ENCODE results near the gene CYTL1. TPM values are rescaled to one million over a fixed set of nuclear protein-coding genes. Genes with fewer than 3 reads are reported as not detected.

Gene CYTL1
- total RNA-seq, 2 experiments from 2014 or later = not detected

DNA sequence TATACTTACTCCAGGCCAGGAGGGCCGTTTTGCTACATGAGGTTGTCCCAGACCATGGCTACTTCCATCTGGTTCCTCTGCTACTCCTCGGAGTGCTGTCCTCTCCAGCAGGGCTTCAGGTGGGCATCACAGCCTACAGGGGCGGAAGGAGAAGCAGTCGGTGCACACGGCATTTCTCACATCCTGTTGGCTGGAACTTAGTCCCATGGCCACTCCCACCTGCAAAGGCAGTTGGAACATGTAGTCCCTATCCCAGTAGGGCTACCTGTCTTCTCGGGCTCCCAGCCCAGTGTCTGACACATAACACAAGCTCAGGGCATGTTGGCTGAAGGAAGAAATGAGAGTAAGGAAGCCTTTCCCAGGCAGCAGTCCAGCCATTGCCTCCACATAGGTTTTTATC lies 24.3 kb upstream of the CYTL1 start:
- Mint-ChIP-seq H3K27me3 (peaks cover 9% of the 10 kb centered on the region), H3K4me3 (no peak overlapping the region), H3K36me3 (no peaks in the 10 kb centered on the region), H3K9me3 (ENCODE audit: low read depth) (no peaks in the 10 kb centered on the region), H3K27ac (no peak overlapping the region), H3K4me1 (no peaks in the 10 kb centered on the region)
- CTCF ChIA-PET = no interaction called here
- no peak for ATAC-seq
- DNase-seq = no peak

DNA sequence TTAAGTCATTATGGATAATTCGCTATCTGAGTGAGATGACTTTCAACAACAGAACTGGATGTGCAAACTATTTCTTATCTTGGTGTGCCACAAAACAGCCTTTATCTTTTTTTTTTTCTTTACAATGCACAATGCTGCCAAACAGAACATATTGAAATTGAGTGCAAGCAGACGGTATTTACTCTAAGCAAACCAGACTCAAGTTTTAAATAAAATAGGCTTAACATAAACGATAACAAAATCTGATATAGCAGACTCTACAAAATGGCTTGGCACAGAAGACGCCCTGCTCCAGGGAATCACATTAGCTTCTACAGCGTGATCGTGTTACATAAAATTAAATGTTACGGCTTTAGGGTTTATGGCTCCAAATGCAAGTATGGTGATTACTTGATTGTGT lies 22.4 kb upstream of the CYTL1 start:
- no peaks in the 10 kb centered on the region for H3K9me3 Mint-ChIP-seq (ENCODE audit: low read depth)
- CTCF ChIA-PET = no interaction called here
- DNase-seq (no peak), ATAC-seq (no peak)
- H3K4me3 Mint-ChIP-seq = no peak overlapping the region
- H3K4me1 Mint-ChIP-seq = no peaks in the 10 kb centered on the region
- H3K36me3 Mint-ChIP-seq = no peaks in the 10 kb centered on the region
- H3K27ac Mint-ChIP-seq = no peak overlapping the region
- H3K27me3 Mint-ChIP-seq = peaks cover 4% of the 10 kb centered on the region

DNA sequence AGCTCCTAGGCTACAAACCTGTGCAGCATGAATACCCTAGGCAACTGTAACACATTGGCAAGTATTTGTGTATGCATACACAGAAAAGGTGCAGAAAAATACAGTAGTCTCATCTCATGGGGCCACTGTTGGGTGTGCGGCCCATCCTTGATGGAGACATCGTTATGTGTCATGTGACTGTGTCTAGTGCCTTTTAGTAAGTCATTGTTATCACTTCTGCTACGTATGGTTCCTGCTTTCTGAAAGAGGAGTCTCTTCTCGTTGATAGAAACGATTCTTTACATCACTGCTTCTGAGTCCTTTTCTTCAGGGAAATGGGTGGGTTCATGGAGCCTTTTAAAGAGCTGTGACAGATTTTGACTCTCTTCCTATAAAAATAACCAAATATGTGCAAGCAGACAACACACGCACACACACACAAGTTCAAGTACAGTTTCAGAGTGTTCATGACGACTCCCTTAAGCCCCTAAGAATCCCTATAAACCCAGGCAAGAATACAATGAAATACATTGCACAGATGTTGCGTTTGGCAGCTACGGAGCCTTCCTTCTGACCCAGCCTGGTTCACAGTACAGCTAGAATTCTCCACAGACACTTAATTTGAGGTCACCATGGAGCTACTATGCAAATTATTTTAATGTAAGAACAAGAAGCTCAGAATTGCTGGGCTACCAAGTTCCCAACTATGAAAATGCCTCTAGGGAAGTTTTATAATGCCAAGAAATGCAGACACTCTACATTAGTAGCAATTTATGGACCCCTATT lies 21.8 kb upstream of the CYTL1 start:
- Mint-ChIP-seq H3K4me3 (no peak overlapping the region), H3K4me1 (no peaks in the 10 kb centered on the region), H3K27ac (no peak overlapping the region), H3K27me3 (peaks cover under 1% of the 10 kb centered on the region), H3K9me3 (ENCODE audit: low read depth) (no peaks in the 10 kb centered on the region), H3K36me3 (no peaks in the 10 kb centered on the region)
- DNase-seq (no peak), ATAC-seq (no peak)
- CTCF ChIA-PET = no interaction called here

DNA sequence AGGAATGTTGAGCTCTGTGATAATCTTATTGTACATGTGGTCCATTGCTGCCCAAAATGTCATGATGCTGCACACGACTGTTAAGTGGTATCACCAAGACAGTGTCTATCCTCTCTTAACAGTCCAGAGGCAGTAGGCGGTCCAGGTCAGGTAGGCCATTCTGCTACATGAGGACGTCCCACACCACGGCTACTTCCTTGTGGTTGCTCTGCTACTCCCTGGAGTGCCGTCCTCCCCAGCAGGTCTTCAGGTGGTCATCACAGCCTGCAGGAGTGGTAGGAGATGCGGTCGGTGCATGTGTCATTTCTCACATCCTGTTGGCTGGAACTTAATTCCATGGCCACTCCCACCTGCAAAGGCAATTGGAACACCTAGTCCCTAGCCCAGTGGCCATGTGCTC lies 20.5 kb upstream of the CYTL1 start:
- ATAC-seq (no peak), DNase-seq (no peak)
- CTCF ChIA-PET = no interaction called here
- Mint-ChIP-seq H3K27me3 (no peaks in the 10 kb centered on the region), H3K27ac (no peak overlapping the region), H3K36me3 (no peaks in the 10 kb centered on the region), H3K4me1 (no peaks in the 10 kb centered on the region), H3K4me3 (no peak overlapping the region), H3K9me3 (ENCODE audit: low read depth) (no peaks in the 10 kb centered on the region)

DNA sequence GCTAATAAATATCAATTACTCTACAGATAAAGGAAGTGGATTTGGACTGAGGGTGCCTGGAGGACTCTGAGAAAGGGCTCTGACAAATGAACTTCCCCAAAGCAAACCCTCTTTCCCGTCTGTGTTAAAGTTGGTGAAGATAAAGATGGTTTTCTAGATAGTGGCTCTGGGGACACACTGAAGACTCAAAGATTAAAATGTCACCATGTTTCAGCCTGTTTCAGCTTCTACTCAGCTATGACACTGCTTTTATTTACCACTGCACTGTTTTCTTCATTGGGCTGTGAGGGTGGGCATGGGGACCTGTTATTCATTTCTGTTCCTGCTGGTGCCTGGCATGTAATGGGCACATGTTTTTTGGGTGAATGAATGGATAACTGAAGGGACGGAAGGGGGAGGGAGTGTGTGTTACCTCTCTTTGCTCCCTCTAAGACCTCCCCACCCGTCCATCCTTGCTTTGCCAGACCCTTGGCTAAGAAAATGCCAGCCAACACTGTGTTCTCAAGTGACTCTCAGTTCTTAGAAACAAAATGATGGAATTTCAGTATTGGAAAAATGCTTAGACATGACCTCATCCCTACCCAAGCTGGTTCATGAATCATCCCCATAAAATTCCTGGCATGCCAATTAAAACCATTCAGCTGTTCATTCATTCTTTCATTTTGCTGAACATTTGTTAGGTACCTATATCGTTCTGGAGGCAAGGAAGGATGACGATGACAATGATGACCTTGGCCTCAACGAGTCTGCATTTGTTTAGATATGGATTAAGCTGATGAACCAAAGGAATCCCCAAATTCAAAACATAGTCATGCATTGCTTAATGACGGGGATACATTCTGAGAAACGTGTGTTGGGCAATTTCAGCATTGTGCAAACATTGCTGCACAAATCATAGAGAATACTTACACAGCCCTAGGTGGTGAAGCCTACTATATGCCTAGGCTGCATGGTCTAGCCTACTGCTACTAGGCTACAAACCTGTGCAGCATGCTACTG lies 18.6 kb upstream of the CYTL1 start:
- ATAC-seq = no peak
- no peak overlapping the region for H3K27ac Mint-ChIP-seq
- no peaks in the 10 kb centered on the region for H3K36me3 Mint-ChIP-seq
- H3K4me3 Mint-ChIP-seq = no peak overlapping the region
- no peaks in the 10 kb centered on the region for H3K9me3 Mint-ChIP-seq (ENCODE audit: low read depth)
- no peak for DNase-seq
- H3K4me1 Mint-ChIP-seq = peaks cover 5% of the 10 kb centered on the region
- CTCF ChIA-PET = interaction anchor here (0.6 kb wide), 1 partner anchor 1710 kb away, joined by 3 read pairs; no protein-coding TSS in a partner anchor
- no peaks in the 10 kb centered on the region for H3K27me3 Mint-ChIP-seq

DNA sequence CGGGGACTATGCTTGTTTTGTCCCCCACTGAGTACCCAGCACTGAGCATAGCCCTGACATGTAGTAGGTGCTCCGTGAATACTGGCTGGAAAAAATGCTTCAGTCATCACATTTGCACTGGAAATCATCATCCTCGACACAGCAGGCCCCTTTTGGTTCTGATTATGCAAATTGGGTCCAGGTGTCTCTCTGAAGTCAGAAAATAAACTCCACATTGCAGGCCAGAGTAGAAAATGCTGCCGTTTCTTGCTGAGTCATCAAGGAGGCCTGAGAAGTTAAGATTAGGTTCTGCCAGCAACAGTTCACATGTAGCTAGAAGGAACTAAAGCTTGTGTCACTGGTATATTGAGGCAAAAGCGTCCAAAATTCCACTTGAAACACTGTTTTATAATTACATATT lies 17.0 kb upstream of the CYTL1 start:
- Mint-ChIP-seq H3K27me3 (no peaks in the 10 kb centered on the region), H3K4me3 (no peak overlapping the region), H3K9me3 (ENCODE audit: low read depth) (no peaks in the 10 kb centered on the region), H3K4me1 (peaks cover 5% of the 10 kb centered on the region), H3K36me3 (no peaks in the 10 kb centered on the region), H3K27ac (no peak overlapping the region)
- ATAC-seq (no peak), DNase-seq (no peak)
- CTCF ChIA-PET = no interaction called here

DNA sequence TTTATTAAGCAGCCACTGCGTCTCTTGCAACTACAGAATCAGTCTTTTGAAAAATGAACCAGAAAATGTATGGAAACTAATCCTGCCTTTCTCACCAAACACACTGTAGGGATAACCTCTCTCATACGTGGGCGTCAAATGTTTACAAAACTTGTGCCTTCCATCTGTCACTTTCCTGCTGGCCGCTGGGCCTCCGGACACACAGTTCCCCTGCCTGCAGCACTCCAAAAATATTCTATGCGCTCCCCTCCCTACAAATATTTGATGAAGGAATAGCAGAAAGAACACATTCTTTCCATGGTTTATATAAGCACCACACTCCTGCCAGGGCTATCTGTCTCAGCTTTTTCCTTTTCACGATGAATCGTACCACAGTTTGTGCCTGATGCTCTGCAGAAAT lies 14.9 kb upstream of the CYTL1 start:
- DNase-seq = no peak
- CTCF ChIA-PET = no interaction called here
- H3K4me3 Mint-ChIP-seq = no peak overlapping the region
- no peaks in the 10 kb centered on the region for H3K9me3 Mint-ChIP-seq (ENCODE audit: low read depth)
- H3K27me3 Mint-ChIP-seq = no peaks in the 10 kb centered on the region
- H3K27ac Mint-ChIP-seq = no peak overlapping the region
- peaks cover 5% of the 10 kb centered on the region for H3K4me1 Mint-ChIP-seq
- H3K36me3 Mint-ChIP-seq = no peaks in the 10 kb centered on the region
- no peak for ATAC-seq

DNA sequence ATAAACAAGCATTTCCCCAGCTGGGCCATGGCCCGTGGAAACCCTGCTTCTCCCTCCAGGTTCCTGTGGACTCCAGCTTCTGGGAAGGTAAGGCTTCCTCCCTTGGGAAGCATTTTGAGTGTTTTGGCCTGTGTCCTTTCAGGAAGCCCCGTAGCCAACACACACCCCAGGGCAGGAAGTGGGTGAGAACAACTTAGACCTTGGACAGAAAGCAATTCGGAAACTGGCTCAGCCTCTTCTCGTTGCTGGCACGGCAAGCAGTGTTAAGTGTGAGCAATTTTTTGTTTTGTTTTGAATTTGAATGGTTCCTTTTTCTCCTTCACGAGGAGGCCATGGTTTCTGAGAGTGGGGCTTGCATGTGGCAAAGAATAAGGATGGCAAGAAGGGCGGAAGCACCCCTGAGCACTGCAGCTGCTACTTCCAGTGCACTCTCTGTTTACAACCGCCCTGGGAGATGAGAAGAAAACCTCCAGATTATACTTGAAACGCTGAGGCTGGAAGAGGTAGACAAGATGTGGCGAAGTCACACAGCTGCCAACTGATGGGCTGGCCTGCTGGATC lies 14.1 kb upstream of the CYTL1 start:
- Mint-ChIP-seq H3K27me3 (no peaks in the 10 kb centered on the region), H3K9me3 (ENCODE audit: low read depth) (no peaks in the 10 kb centered on the region), H3K4me1 (peaks cover 5% of the 10 kb centered on the region), H3K36me3 (no peaks in the 10 kb centered on the region), H3K27ac (no peak overlapping the region), H3K4me3 (no peak overlapping the region)
- ATAC-seq = no peak
- CTCF ChIA-PET = no interaction called here
- DNase-seq = no peak

DNA sequence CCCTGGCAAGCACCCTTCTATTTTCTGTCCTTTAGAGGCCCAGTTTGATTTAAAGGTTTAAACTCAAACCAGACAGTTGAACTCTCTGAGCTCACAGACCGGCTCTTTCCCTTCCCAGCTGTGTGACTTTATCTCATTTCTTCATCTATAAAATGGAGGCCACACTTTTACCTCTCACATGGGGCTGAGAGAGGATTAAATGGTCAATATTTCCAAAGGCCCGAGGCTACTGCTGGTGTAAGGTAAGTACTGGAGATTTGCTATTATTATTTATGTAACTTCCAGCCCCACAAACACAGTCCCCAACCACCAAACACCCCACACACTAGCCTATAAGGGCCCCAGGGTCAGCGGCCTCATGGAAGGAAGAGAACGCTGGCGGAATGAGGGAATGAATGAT lies 13.6 kb upstream of the CYTL1 start:
- no peak for ATAC-seq
- no peak overlapping the region for H3K4me3 Mint-ChIP-seq
- H3K27ac Mint-ChIP-seq = no peak overlapping the region
- H3K27me3 Mint-ChIP-seq = no peaks in the 10 kb centered on the region
- no peak for DNase-seq
- CTCF ChIA-PET = no interaction called here
- H3K9me3 Mint-ChIP-seq (ENCODE audit: low read depth) = no peaks in the 10 kb centered on the region
- no peaks in the 10 kb centered on the region for H3K36me3 Mint-ChIP-seq
- peaks cover 5% of the 10 kb centered on the region for H3K4me1 Mint-ChIP-seq

DNA sequence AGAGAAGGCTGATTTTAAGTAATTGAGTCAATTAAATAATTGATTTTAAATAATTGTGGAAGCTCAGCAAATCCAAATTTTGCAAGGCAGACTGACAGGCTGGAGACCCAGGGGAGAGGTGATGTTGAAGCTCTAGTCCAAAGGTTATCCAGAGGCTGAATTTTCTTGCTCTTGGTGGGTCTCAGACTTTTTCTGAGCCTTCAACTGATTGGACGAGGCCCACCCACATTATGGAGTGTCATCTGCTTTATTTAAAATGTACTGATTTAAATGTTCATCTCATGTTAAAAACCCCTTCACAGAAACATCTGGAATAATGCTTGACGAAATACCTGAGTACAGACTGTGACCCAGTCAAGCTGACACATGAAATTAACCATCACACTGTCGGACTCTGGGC lies 11.7 kb upstream of the CYTL1 start:
- ATAC-seq (no peak), DNase-seq (no peak)
- Mint-ChIP-seq H3K27me3 (no peaks in the 10 kb centered on the region), H3K4me3 (no peak overlapping the region), H3K36me3 (no peaks in the 10 kb centered on the region), H3K27ac (no peak overlapping the region), H3K4me1 (peaks cover 5% of the 10 kb centered on the region), H3K9me3 (ENCODE audit: low read depth) (no peaks in the 10 kb centered on the region)
- CTCF ChIA-PET = no interaction called here

DNA sequence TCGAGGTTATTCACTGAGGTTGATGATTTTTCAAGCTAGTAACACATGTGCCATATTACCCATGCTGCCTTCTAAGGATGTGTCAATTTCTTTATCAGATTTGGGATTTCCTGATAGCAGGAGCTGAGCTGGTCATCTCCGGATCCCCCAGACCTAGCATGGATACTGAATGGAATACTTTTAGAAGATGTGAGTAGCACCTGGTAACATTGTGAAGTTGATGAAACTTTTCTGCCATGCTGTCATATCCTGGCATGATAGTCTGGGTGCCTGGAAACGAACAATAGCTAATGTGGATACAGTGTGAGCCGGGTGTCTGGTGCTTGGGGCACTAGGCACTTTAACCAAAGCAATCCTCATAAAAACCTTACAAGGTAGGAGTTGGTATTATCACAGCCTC lies 11.0 kb upstream of the CYTL1 start:
- H3K36me3 Mint-ChIP-seq = no peaks in the 10 kb centered on the region
- peaks cover 5% of the 10 kb centered on the region for H3K4me1 Mint-ChIP-seq
- DNase-seq (no peak), ATAC-seq (no peak)
- no peak overlapping the region for H3K4me3 Mint-ChIP-seq
- H3K27me3 Mint-ChIP-seq = no peaks in the 10 kb centered on the region
- CTCF ChIA-PET = no interaction called here
- no peak overlapping the region for H3K27ac Mint-ChIP-seq
- H3K9me3 Mint-ChIP-seq (ENCODE audit: low read depth) = no peaks in the 10 kb centered on the region

DNA sequence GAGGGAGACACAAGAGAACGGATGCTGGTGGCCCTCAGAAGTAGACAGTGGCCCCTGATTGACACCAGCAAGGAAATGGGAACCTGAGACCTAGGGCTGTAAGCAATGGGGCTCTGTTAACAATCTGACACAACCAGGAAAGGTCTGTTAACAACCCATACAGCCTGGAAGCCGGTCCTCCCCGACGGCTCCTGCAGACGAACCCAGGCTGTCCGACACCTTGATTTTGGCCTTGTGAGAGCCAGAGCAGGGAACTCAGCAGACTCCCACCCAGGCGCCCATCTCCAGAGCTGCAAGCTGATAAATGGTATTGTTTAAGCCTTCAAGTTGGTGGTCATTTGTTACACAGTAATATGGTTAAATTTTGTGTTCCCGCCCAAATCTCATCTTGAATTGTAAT lies 10.2 kb upstream of the CYTL1 start:
- CTCF ChIA-PET = no interaction called here
- H3K4me1 Mint-ChIP-seq = peaks cover 5% of the 10 kb centered on the region
- ATAC-seq = no peak

DNA sequence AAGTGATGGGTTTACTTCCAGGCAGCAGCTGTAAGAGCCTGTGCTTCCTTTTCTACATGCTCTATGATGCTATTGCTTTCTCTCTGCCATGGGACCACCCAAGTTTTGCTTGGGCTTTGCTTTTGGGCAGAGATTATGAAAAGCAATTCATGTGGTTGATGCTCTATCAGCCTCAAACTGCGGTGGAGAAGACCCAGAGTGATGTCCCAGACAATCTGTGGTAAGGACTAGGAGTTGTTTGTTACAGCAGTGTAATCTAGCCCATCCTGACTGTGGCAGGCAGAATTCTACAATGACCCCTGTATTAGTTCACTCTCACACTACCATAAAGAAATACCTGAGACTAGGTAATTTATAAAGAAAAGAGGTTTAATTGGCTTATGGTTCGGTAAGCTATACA lies 9.2 kb upstream of the CYTL1 start:
- Mint-ChIP-seq H3K27me3 (no peaks in the 10 kb centered on the region), H3K9me3 (ENCODE audit: low read depth) (no peaks in the 10 kb centered on the region), H3K36me3 (no peaks in the 10 kb centered on the region), H3K4me1 (peaks cover 2% of the 10 kb centered on the region), H3K27ac (no peak overlapping the region), H3K4me3 (no peak overlapping the region)
- DNase-seq (no peak), ATAC-seq (no peak)
- CTCF ChIA-PET = no interaction called here

More for the DNA sequence above, 10.2 kb upstream of the CYTL1 start:
- H3K27ac Mint-ChIP-seq = no peak overlapping the region
- no peaks in the 10 kb centered on the region for H3K27me3 Mint-ChIP-seq
- no peaks in the 10 kb centered on the region for H3K36me3 Mint-ChIP-seq
- H3K4me3 Mint-ChIP-seq = no peak overlapping the region
- DNase-seq = no peak
- H3K9me3 Mint-ChIP-seq (ENCODE audit: low read depth) = no peaks in the 10 kb centered on the region

DNA sequence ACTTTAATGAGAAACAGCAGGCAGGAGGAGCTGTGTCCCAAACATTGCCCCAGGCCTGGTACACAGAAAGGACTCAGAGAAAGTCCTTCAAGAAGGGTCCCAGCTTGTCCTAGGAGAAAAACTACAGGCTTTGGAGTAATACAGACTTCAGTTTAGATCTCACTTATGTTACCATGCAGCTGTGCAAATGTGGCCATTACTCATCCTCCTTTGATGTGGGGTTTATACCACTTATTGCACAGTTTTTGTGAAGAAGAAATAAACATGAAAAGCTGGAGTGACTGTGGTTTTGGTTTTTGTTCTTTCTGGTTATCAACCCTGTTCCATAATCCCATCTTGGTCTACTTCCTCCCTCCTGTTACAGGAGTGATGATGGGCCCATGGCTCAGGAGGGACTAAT lies 8.1 kb upstream of the CYTL1 start:
- CTCF ChIA-PET = no interaction called here
- Mint-ChIP-seq H3K36me3 (no peaks in the 10 kb centered on the region), H3K27me3 (no peaks in the 10 kb centered on the region), H3K4me1 (no peaks in the 10 kb centered on the region), H3K9me3 (ENCODE audit: low read depth) (no peaks in the 10 kb centered on the region), H3K27ac (no peak overlapping the region), H3K4me3 (no peak overlapping the region)
- DNase-seq (no peak), ATAC-seq (no peak)

Data from activated CD8-positive, alpha-beta memory T cell treated with anti-CD3 and anti-CD28 coated beads, Interleukin-2, amount 10 ng/mL, durations not matched to agents 7 days and 5 days (primary cell).